T-helper 1 cell (primary cell): ENCODE measurements around the gene GAGE10.
A peak's percentile ranks its signal among the peaks of the same experiment; 100 is the strongest.
"Not testable (repeated sequence)": the region's sequence is repeated elsewhere in the genome, so short reads cannot be mapped to it uniquely, and the experiment has no call there.

Source experiments
- DNase-seq, 5 donors: peaks; one replicate each; pipeline ENCODE4 v3.0.0-alpha.2; 2012 to 2020

The GAGE10 gene

GRCh38 chrX:49330421-49330820 lies 27.0 kb downstream of the GAGE10 start:
- DNase-seq: not testable (repeated sequence)

- not testable (repeated sequence) for DNase-seq
These were observed 27.8 kb downstream of the GAGE10 start, which contains the start of gene GAGE13 for GRCh38 chrX:49331282-49331681. GAGE13 (plus strand) TSS chrX:49331582; CDS start chrX:49332738, 1,156 bp downstream.

- peak in 1 of 5 donors; percentile 12 for DNase-seq
These were observed 28.4 kb downstream of the GAGE10 start for GRCh38 chrX:49331841-49332240.

DNA sequence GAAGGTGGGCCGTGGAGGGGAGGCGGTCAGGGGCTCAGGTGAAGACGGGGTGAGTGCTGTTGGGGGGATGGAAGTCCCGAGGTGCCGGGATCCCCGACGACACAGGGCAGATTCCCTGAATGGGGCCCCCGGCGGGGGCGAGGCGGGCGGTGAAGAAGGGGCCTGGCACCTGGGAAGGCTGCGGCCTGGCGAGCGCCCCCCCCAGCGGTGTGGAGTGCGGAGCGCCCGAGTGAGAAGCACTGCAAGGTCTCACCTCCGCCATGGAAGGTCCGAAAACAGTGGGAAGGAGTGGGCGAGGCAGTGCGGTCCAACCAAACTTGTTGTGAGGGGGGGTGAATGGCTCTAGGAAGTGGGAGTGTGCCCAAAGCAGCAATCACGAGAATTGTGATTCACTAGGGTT lies 38.0 kb downstream of the GAGE10 start:
- DNase-seq: peak in 2 of 5 donors; percentile 17 to 31

GRCh38 chrX:49344496-49345175 lies 41.2 kb downstream of the GAGE10 start:
- DNase-seq: not testable (repeated sequence)

GRCh38 chrX:49345402-49345801 lies 42.0 kb downstream of the GAGE10 start:
- DNase-seq: not testable (repeated sequence)

DNA sequence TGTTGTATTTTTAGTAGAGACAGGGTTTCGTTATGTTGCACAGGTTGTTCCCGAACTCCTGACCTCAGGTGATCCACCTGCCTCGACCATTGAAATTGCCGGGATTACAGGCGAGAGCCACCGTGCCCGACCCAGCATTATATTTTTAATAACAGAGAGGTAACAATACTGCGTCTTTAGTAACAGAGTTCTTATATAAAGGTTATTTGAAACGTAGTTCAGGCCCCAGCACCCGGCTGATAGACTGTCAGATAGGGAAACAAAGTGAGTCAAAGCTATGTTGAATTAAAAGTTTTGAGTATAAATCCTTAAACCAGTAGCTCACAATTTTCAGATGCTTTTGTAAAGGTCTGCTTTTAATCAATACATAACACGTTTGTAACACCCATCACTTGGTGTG lies 42.7 kb downstream of the GAGE10 start:
- not testable (repeated sequence) for DNase-seq
